Activated CD8-positive, alpha-beta memory T cell treated with anti-CD3 and anti-CD28 coated beads, Interleukin-2, amount 50 U/mL, for 1 hour (primary cell): Measurements from ENCODE around the gene PEX14.

Experiments
- DNase-seq: peaks from one replicate; pipeline ENCODE4 v3.0.0-alpha.2; 2020; ENCODE audit errors: extremely low read depth

The PEX14 gene

GRCh38 chr1:10592373-10592772, 117.6 kb downstream of the PEX14 start:
- no peak for DNase-seq

- DNase-seq, result no peak
These were observed 119.0 kb downstream of the PEX14 start for GRCh38 chr1:10593750-10594149.

- no peak for DNase-seq
These were observed 120.0 kb downstream of the PEX14 start for GRCh38 chr1:10594595-10595223.

GRCh38 chr1:10596780-10597179, 122.0 kb downstream of the PEX14 start:
- DNase-seq, result no peak

GRCh38 chr1:10597492-10598388, 123.0 kb downstream of the PEX14 start:
- DNase-seq, result no peak

- no peak for DNase-seq
These were observed 123.6 kb downstream of the PEX14 start for GRCh38 chr1:10598389-10598702.

GRCh38 chr1:10599194-10599861, 124.6 kb downstream of the PEX14 start:
- no peak for DNase-seq

- DNase-seq, result no peak
These were observed 126.8 kb downstream of the PEX14 start for GRCh38 chr1:10601342-10602070.

- DNase-seq, result no peak
These were observed 128.2 kb downstream of the PEX14 start for GRCh38 chr1:10602936-10603335.

- no peak for DNase-seq
These were observed 130.2 kb downstream of the PEX14 start for GRCh38 chr1:10604966-10605365.

- no peak for DNase-seq
These were observed 131.3 kb downstream of the PEX14 start for GRCh38 chr1:10606064-10606463.

GRCh38 chr1:10607228-10607627, 132.5 kb downstream of the PEX14 start:
- DNase-seq, result no peak

GRCh38 chr1:10608690-10609089, 133.9 kb downstream of the PEX14 start:
- DNase-seq, result no peak

GRCh38 chr1:10610901-10611600, 136.3 kb downstream of the PEX14 start:
- no peak for DNase-seq

- no peak for DNase-seq
These were observed 137.8 kb downstream of the PEX14 start for GRCh38 chr1:10612436-10613160.

- no peak for DNase-seq
These were observed 138.6 kb downstream of the PEX14 start for GRCh38 chr1:10613340-10613739.

GRCh38 chr1:10613861-10614260, 139.1 kb downstream of the PEX14 start:
- DNase-seq, result no peak

- DNase-seq, result no peak
These were observed 139.9 kb downstream of the PEX14 start for GRCh38 chr1:10614377-10615225.

GRCh38 chr1:10615332-10615731, 140.6 kb downstream of the PEX14 start:
- DNase-seq, result no peak
